Measurements from ENCODE around the gene COA8.

Gene COA8

GRCh38 chr14:103550451-103551337 lies 12.1 kb upstream of the COA8 start:
- DNase-seq = no peak

- DNase-seq = no peak
Measured at GRCh38 chr14:103551338-103551762, 11.4 kb upstream of the COA8 start.

GRCh38 chr14:103552011-103552845 lies 10.5 kb upstream of the COA8 start:
- DNase-seq = no peak

- no peak for DNase-seq
Measured at GRCh38 chr14:103552846-103553210, 9.9 kb upstream of the COA8 start.

GRCh38 chr14:103555559-103556337 lies 7.0 kb upstream of the COA8 start:
- DNase-seq = no peak

GRCh38 chr14:103556946-103557758 lies 5.6 kb upstream of the COA8 start:
- no peak for DNase-seq

GRCh38 chr14:103558071-103558882 lies 4.5 kb upstream of the COA8 start:
- DNase-seq = no peak

GRCh38 chr14:103559766-103560165 lies 3.0 kb upstream of the COA8 start:
- DNase-seq = no peak

GRCh38 chr14:103560691-103561090 lies 2.1 kb upstream of the COA8 start:
- no peak for DNase-seq

- peak; percentile 35 to 43 for DNase-seq
Measured at GRCh38 chr14:103561381-103562178, 1.2 kb upstream of the COA8 start.

GRCh38 chr14:103562179-103562428 lies 656 bp upstream of the COA8 start:
- DNase-seq = no peak

- no peak for DNase-seq
Measured at GRCh38 chr14:103563226-103563620, 463 bp downstream of the COA8 start.

- DNase-seq = no peak
Measured at GRCh38 chr14:103563844-103564505, 1.2 kb downstream of the COA8 start.

- DNase-seq = no peak
Measured at GRCh38 chr14:103568952-103569351, 6.2 kb downstream of the COA8 start.

GRCh38 chr14:103569408-103569807 lies 6.6 kb downstream of the COA8 start:
- DNase-seq = no peak

- no peak for DNase-seq
Measured at GRCh38 chr14:103574104-103574503, 11.3 kb downstream of the COA8 start.

GRCh38 chr14:103574707-103575285 lies 12.0 kb downstream of the COA8 start:
- no peak for DNase-seq

- DNase-seq = no peak
Measured at GRCh38 chr14:103576371-103577024, 13.7 kb downstream of the COA8 start.

- DNase-seq = no peak
Measured at GRCh38 chr14:103578401-103579075, 15.8 kb downstream of the COA8 start.

Data from activated CD4-positive, alpha-beta T cell treated with anti-CD3 and anti-CD28 coated beads, Interleukin-2, amount 50 U/mL, for 4 hours (primary cell).